ENCODE data around the gene ENPP3.

DNA sequence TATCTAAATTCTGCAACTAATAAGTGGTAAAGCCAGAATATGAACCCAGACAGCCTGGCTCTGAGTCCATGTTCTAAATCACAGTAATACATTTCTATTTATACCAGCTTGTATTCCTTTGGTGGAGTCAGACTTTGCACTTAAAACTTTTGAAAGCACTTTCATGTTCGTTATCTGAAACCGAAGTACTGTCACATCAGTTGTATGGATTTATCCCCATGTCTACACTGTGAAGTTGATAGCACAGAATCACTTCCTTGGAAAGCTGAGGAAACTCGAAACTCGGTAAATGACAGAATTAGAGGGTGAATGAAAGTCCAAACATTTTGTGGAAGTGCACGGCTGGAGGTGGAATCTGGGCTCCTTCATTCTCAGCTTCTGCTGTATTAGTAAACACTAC lies 102.0 kb downstream of the ENPP3 start:
- no peak for TF ChIP-seq POLR2AphosphoS5 (IDR thresholded peaks at IDR 0.05; ENCODE audit: low read depth, low read length)
- TF ChIP-seq, protein P1, sequence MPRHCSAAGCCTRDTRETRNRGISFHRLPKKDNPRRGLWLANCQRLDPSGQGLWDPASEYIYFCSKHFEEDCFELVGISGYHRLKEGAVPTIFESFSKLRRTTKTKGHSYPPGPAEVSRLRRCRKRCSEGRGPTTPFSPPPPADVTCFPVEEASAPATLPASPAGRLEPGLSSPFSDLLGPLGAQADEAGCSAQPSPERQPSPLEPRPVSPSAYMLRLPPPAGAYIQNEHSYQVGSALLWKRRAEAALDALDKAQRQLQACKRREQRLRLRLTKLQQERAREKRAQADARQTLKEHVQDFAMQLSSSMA (CRISPR knock-in tag; IDR thresholded peaks at IDR 0.05) = no peak
- TF ChIP-seq, protein P2, sequence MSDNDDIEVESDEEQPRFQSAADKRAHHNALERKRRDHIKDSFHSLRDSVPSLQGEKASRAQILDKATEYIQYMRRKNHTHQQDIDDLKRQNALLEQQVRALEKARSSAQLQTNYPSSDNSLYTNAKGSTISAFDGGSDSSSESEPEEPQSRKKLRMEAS (IDR thresholded peaks at IDR 0.05) = no peak
- no peak for TF ChIP-seq ZKSCAN1 (IDR thresholded peaks at IDR 0.05; ENCODE audit: low read length)
- TF ChIP-seq SP1 (IDR thresholded peaks at IDR 0.05) = no peak
- TF ChIP-seq SP1 (CRISPR knock-in tag; IDR thresholded peaks at IDR 0.05) = no peak
- no peak for TF ChIP-seq NFRKB (IDR thresholded peaks at IDR 0.05)
- TF ChIP-seq, protein P3, sequence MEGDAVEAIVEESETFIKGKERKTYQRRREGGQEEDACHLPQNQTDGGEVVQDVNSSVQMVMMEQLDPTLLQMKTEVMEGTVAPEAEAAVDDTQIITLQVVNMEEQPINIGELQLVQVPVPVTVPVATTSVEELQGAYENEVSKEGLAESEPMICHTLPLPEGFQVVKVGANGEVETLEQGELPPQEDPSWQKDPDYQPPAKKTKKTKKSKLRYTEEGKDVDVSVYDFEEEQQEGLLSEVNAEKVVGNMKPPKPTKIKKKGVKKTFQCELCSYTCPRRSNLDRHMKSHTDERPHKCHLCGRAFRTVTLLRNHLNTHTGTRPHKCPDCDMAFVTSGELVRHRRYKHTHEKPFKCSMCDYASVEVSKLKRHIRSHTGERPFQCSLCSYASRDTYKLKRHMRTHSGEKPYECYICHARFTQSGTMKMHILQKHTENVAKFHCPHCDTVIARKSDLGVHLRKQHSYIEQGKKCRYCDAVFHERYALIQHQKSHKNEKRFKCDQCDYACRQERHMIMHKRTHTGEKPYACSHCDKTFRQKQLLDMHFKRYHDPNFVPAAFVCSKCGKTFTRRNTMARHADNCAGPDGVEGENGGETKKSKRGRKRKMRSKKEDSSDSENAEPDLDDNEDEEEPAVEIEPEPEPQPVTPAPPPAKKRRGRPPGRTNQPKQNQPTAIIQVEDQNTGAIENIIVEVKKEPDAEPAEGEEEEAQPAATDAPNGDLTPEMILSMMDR (CRISPR knock-in tag; IDR thresholded peaks at IDR 0.05) = no peak
- no peak for TF ChIP-seq HDAC1 (CRISPR knock-in tag; IDR thresholded peaks at IDR 0.05)
- TF ChIP-seq CHD2 (IDR thresholded peaks at IDR 0.05; ENCODE audit: low read depth, low read length) = no peak
- TF ChIP-seq FOXM1 (CRISPR knock-in tag; IDR thresholded peaks at IDR 0.05) = no peak
- TF ChIP-seq ZNF235 (CRISPR knock-in tag; IDR thresholded peaks at IDR 0.05; ENCODE audit: borderline replicate concordance) = no peak
